HepG2 (cell line): ENCODE data around the gene ZCCHC12. TPM values are rescaled to one million over a fixed set of nuclear protein-coding genes. Genes with fewer than 3 reads are reported as not detected.
A peak's percentile ranks its signal among the peaks of the same experiment; 100 is the strongest.

Source experiments
- CBFB ChIP-seq: sonication (generic); formaldehyde crosslinking; IDR thresholded peaks from 2 replicates; pipeline ENCODE4 v1.4.0; 2020; ENCODE audit warnings: missing genetic modification reagents
- DMTF1 ChIP-seq: sonication (generic); formaldehyde crosslinking; IDR thresholded peaks from 2 replicates; pipeline ENCODE4 v1.4.0; 2020; ENCODE audit warnings: mild to moderate bottlenecking, missing genetic modification reagents
- PCBP2 ChIP-seq: fragments of 200-400 bp; formaldehyde crosslinking; optimal IDR thresholded peaks from 2 replicates; pipeline ENCODE3; 2018; ENCODE audit warnings: low read length, low read depth; ENCODE audit not compliant: poor library complexity, severe bottlenecking
- SOX13 ChIP-seq, 3 experiments: fragments of 450-650 bp in 1 of 3; sonication (generic) in 1 of 3; formaldehyde crosslinking in 1 of 3; IDR thresholded peaks in 2 of 3; conservative IDR thresholded peaks in 1 of 3; 2 replicates each; pipeline versions ENCODE4 v1.5.0 to v1.6.1; 2016 to 2020; ENCODE audit warnings: antibody characterized with exemption in 1 of 3, mild to moderate bottlenecking in 1 of 3, missing compliant biosample characterization in 1 of 3, missing genetic modification reagents in 1 of 3, moderate library complexity in 1 of 3
- TGIF2 ChIP-seq: IDR thresholded peaks from 2 replicates; pipeline ENCODE4 v1.6.1; 2016; ENCODE audit warnings: control low read depth, missing compliant biosample characterization
- ZHX2 ChIP-seq, 2 experiments: sonication (generic) in 1 of 2; formaldehyde crosslinking in 1 of 2; IDR thresholded peaks; 2 replicates each; pipeline versions ENCODE4 v1.6.1 to v1.9.0; 2014 to 2022; ENCODE audit warnings: antibody characterized with exemption in 1 of 2, borderline replicate concordance in 1 of 2, inconsistent platforms in 1 of 2, low read depth in 1 of 2, missing genetic modification reagents in 1 of 2
- ZNF20 ChIP-seq: sonication (generic); formaldehyde crosslinking; IDR thresholded peaks from 2 replicates; pipeline ENCODE4 v1.4.0; 2020; ENCODE audit warnings: mild to moderate bottlenecking, moderate library complexity, missing genetic modification reagents
- ZNF788 ChIP-seq: sonication (generic); formaldehyde crosslinking; IDR thresholded peaks from 2 replicates; pipeline ENCODE4 v1.5.0; 2020; ENCODE audit warnings: mild to moderate bottlenecking, missing genetic modification reagents, borderline replicate concordance
- polyA plus RNA-seq, 8 experiments: library from polyadenylated mRNA; depleted of rRNA in 3 of 8; stranded (reverse) in 7 of 8; unstranded in 1 of 8; fragments of >200 nt; fragmentation: Illumina TruSeq in 4 of 8; extraction: Trizol in 4 of 8; gene quantifications; 2 replicates each; pipeline versions ENCODE4 v1.2.1 to v1.2.3, GENCODE V29; 2011 to 2016; ENCODE audit warnings: low read depth in 4 of 8, missing spikeins in 1 of 8, mixed read lengths in 1 of 8; ENCODE audit not compliant: insufficient read depth in 1 of 8
- total RNA-seq, 5 experiments: library from RNA; depleted of rRNA; stranded (reverse); fragments of >200 nt; fragmentation: Illumina TruSeq; extraction: Trizol; gene quantifications; 2 replicates each; pipeline ENCODE4 v1.2.3, GENCODE V29; 2016; ENCODE audit warnings: low read depth in 1 of 5

ZCCHC12 gene
- total and polyA plus RNA-seq, 2 of the 13 experiments (the other 11 are each of a cell fraction or from before 2014, with no cell fraction given), result 0.05 to 0.20 TPM

GRCh38 chrX:118839334-118839958 is 15.8 kb downstream of the ZCCHC12 start (continued):
- no peak for TF ChIP-seq ZNF20
- peak; percentile 55; the same call in 1 of the 2 replicates for TF ChIP-seq CBFB (CRISPR knock-in tag)
- no peak for TF ChIP-seq DMTF1 (CRISPR knock-in tag)
- TF ChIP-seq TGIF2 (CRISPR knock-in tag), result no peak
- TF ChIP-seq ZHX2 (IDR thresholded peaks at IDR 0.05; ENCODE audit: low read depth), result no peak
- TF ChIP-seq ZHX2 (CRISPR knock-in tag; IDR thresholded peaks at IDR 0.05; ENCODE audit: borderline replicate concordance), result no peak
- no peak for TF ChIP-seq SOX13 (IDR thresholded peaks at IDR 0.05)
- peak in 1 of 2 experiments; percentile 18; a peak in 1 of 4 replicates for TF ChIP-seq SOX13 (CRISPR knock-in tag; conservative IDR thresholded peaks at IDR 0.05 in 1 of 2, IDR thresholded peaks at IDR 0.05 in 1 of 2)
- TF ChIP-seq PCBP2, result no peak
- TF ChIP-seq ZNF788 (CRISPR knock-in tag), result no peak
